OCI-LY7 (cell line): Measurements from ENCODE around the gene PDRG1. TPM values are rescaled to one million over a fixed set of nuclear protein-coding genes. Genes with fewer than 3 reads are reported as not detected.

ENCODE experiments used
- BruUV-seq: library from RNA; stranded (reverse); fragments of 400-500 nt; replicated peaks from 2 replicates; lab custom pipeline; 2021; lab: Mats Ljungman, UMichigan
- CTCF ChIA-PET: fragments of 300-600 bp; sonication (Branson Sonifier 250); formaldehyde crosslinking; loops from one replicate; lab custom pipeline; 2022; ENCODE audit warnings: antibody characterized with exemption; ENCODE audit not compliant: unreplicated experiment; lab: Charles Lee
- POLR2A ChIA-PET: fragments of 300-600 bp; sonication (Branson Sonifier 250); formaldehyde crosslinking; loops from one replicate; lab custom pipeline; 2022; ENCODE audit warnings: antibody characterized with exemption; lab: Charles Lee
- DNase-seq: peaks from one replicate; pipeline ENCODE4 v3.0.0-alpha.2; 2015; ENCODE audit warnings: low spot score
- H2AFZ ChIP-seq: fragments of 200-600 bp; sonication (generic), shearing (Covaris generic); 2 replicates; pipeline ENCODE4 v1.6.1; 2014; ENCODE audit warnings: mild to moderate bottlenecking, antibody characterized with exemption, low read length, moderate library complexity
- H3K27ac ChIP-seq: fragments of 200-600 bp; sonication (generic); 2 replicates; pipeline ENCODE4 v1.5.1; 2014; ENCODE audit warnings: mixed run types, low read depth, mild to moderate bottlenecking, moderate library complexity, low read length, inconsistent platforms; ENCODE audit not compliant: poor library complexity, severe bottlenecking
- H3K36me3 ChIP-seq: fragments of 200-600 bp; sonication (generic); 2 replicates; pipeline ENCODE4 v1.6.1; 2014; ENCODE audit warnings: mild to moderate bottlenecking, antibody characterized with exemption, low read length, moderate library complexity, mixed read lengths; ENCODE audit not compliant: insufficient read depth
- H3K4me1 ChIP-seq: fragments of 200-600 bp; sonication (generic); 2 replicates; pipeline ENCODE4 v1.5.1; 2014; ENCODE audit warnings: mild to moderate bottlenecking, low read length; ENCODE audit not compliant: insufficient read depth, poor library complexity, severe bottlenecking
- H3K4me2 ChIP-seq: fragments of 200-600 bp; sonication (generic); 2 replicates; pipeline ENCODE4 v1.6.1; 2014; ENCODE audit warnings: mild to moderate bottlenecking, low read length
- H3K4me3 ChIP-seq: fragments of 200-600 bp; sonication (generic); 2 replicates; pipeline ENCODE4 v1.5.1; 2014; ENCODE audit warnings: mild to moderate bottlenecking, low read depth, low read length; ENCODE audit not compliant: poor library complexity, severe bottlenecking
- H3K79me2 ChIP-seq: fragments of 200-600 bp; sonication (generic); 2 replicates; pipeline ENCODE4 v1.6.1; 2016; ENCODE audit warnings: low read depth, mild to moderate bottlenecking, low read length, moderate library complexity, mixed read lengths; ENCODE audit not compliant: insufficient read depth
- H3K9me2 ChIP-seq: fragments of 200-600 bp; sonication (generic); 2 replicates; pipeline ENCODE4 v1.6.1; 2016; ENCODE audit warnings: mild to moderate bottlenecking, low read length, mixed read lengths; ENCODE audit not compliant: insufficient read depth
- H3K9me3 ChIP-seq: fragments of 200-600 bp; sonication (generic); 2 replicates; pipeline ENCODE4 v1.6.1; 2014; ENCODE audit warnings: mild to moderate bottlenecking, mixed run types, low read length, mixed read lengths
- H4K20me1 ChIP-seq: fragments of 200-600 bp; sonication (generic); 2 replicates; pipeline ENCODE4 v1.6.1; 2014; ENCODE audit warnings: mild to moderate bottlenecking, antibody characterized with exemption, low read length, moderate library complexity, mixed read lengths; ENCODE audit not compliant: insufficient read depth
- EZH2phosphoT487 ChIP-seq: fragments of 200-600 bp; sonication (generic); IDR thresholded peaks from 2 replicates; pipeline ENCODE4 v1.6.1; 2018; ENCODE audit warnings: low read depth, borderline replicate concordance, mild to moderate bottlenecking, mixed run types, antibody characterized with exemption, low read length, moderate library complexity, mixed read lengths
- intact Hi-C: fragments of 100-400 bp; cut with micrococcal nuclease; formaldehyde crosslinking; loops from one replicate; pipeline ENCODE4 v1.10.0; 2022; ENCODE audit not compliant: unreplicated experiment
- total RNA-seq, 2 experiments: library from RNA; depleted of rRNA in 1 of 2; stranded (reverse); fragments of >200 nt in 1 of 2; shearing (Covaris generic) in 1 of 2; gene quantifications; 2 replicates each; pipeline ENCODE4 v1.2.3, GENCODE V29; 2014 to 2022
- TF ChIP-seq, protein P1 (sequence below): fragments of 200-600 bp; sonication (generic); conservative IDR thresholded peaks from 2 replicates; pipeline ENCODE4 v1.5.1; 2014; ENCODE audit warnings: mild to moderate bottlenecking, antibody characterized with exemption, low read length, moderate library complexity, mixed read lengths

Gene PDRG1
- total RNA-seq, 2 experiments from 2014 or later: 9.7 to 22.5 TPM

DNA sequence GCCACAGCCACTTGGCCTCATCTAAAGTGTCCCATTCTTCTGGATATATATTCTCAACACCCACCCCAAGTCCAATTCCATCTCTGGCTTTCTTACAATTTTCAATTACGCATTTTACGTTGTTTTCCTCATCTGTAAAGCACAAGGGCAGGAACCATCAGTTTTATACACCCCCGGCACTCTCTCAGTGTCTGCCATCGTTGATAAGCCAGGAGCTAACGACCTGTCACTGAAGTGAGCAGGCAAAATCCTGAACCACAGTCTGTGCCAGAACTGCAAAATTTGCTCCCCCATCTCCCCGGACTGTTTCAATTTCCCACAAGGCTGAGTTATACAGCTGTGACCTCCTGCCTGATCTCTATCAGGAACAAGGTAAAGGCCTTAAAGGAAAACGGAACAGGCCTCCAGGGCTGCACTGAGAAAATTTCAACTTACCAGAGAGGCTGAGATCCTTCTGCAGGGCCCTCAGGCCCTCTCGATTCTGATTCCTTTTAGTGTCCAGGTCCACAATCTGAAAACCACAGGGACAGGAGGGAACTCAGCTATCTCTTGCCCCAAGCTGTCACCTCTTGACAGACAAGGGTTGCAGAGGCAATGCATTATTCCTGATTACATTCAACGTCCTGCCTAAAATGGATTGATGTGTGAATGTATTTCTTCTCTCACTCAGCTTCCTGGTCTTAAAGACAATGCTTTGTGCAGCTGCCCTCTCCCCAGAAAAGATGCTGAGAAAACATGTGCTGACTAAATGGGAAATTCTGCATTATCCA, 1.8 kb downstream of the PDRG1 start:
- ChIA-PET POLR2A (interaction anchor here (0.5 kb wide), 1 partner anchor 28 kb away, joined by 4 read pairs; no protein-coding TSS in a partner anchor), CTCF (interaction anchor here (2.5 kb wide), 1 partner anchor 67 kb away, joined by 7 read pairs; no protein-coding TSS in a partner anchor)
- peaks cover 13% of the 10 kb centered on the region for H3K4me1 ChIP-seq
- no peak overlapping the region for H3K27ac ChIP-seq
- H3K79me2 ChIP-seq: peaks cover 23% of the 10 kb centered on the region
- 0 out of 2 replicates have a peak, but pooled peaks cover 9% of the 10 kb centered on the region for H4K20me1 ChIP-seq
- H3K9me3 ChIP-seq: peaks cover 13% of the 10 kb centered on the region
- no peak for DNase-seq
- no TSS peak for BruUV-seq
- TF ChIP-seq, protein P1, sequence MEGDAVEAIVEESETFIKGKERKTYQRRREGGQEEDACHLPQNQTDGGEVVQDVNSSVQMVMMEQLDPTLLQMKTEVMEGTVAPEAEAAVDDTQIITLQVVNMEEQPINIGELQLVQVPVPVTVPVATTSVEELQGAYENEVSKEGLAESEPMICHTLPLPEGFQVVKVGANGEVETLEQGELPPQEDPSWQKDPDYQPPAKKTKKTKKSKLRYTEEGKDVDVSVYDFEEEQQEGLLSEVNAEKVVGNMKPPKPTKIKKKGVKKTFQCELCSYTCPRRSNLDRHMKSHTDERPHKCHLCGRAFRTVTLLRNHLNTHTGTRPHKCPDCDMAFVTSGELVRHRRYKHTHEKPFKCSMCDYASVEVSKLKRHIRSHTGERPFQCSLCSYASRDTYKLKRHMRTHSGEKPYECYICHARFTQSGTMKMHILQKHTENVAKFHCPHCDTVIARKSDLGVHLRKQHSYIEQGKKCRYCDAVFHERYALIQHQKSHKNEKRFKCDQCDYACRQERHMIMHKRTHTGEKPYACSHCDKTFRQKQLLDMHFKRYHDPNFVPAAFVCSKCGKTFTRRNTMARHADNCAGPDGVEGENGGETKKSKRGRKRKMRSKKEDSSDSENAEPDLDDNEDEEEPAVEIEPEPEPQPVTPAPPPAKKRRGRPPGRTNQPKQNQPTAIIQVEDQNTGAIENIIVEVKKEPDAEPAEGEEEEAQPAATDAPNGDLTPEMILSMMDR: no peak
- no peak for TF ChIP-seq EZH2phosphoT487
- peak overlapping the region; percentile 85 for H3K4me2 ChIP-seq
- H3K4me3 ChIP-seq: peak overlapping the region; percentile 79
- H3K9me2 ChIP-seq: no peaks in the 10 kb centered on the region
- no peak overlapping the region for H2AFZ ChIP-seq
- peaks cover 55% of the 10 kb centered on the region for H3K36me3 ChIP-seq
- intact Hi-C loops: loop anchor here (5.0 kb wide), 1 partner anchor 157 kb away; the partner anchor contains the start of gene TM9SF4

DNA sequence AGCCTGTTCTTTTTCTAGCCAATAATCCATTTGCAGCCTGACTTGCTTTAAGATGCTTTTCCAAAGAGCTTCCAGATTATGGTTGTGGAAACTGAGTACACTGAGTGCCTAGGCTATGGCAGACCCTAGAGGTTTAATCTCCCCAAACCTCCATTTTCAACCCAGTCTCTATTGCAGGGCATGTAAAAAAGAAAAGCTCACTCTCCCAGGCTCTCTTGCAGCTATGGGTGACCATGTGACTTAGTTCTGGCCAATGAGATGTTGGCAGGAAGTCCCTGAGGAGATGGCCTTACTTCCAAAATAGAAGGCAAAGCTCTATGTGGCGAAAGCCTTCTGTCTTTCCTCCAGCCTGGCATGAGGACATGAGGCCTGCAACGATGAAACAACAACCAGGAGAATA, 3.8 kb downstream of the PDRG1 start:
- Histone ChIP-seq H4K20me1 (0 out of 2 replicates have a peak, but pooled peaks cover 9% of the 10 kb centered on the region), H3K9me2 (no peaks in the 10 kb centered on the region), H3K4me1 (peaks cover 13% of the 10 kb centered on the region), H3K36me3 (peaks cover 76% of the 10 kb centered on the region), H3K4me2 (no peak overlapping the region), H3K79me2 (peaks cover 23% of the 10 kb centered on the region), H3K4me3 (no peak overlapping the region), H3K9me3 (peaks cover 13% of the 10 kb centered on the region), H3K27ac (no peak overlapping the region), H2AFZ (no peak overlapping the region)
- BruUV-seq: no TSS peak
- DNase-seq: peak; percentile 39
- ChIA-PET POLR2A (no interaction called here), CTCF (no interaction called here)
- no peak for TF ChIP-seq EZH2phosphoT487
- TF ChIP-seq, protein P1: no peak
- intact Hi-C loops: no loop called here
